H9 (cell line): ENCODE data around the gene STX8. TPM values are rescaled to one million over a fixed set of nuclear protein-coding genes. Genes with fewer than 3 reads are reported as not detected.

Experiments used
- DNase-seq: peaks from one replicate; pipeline ENCODE4 v3.0.0-alpha.2; 2017
- H2AFZ ChIP-seq: one replicate; pipeline ENCODE4 v1.6.1; 2013; ENCODE audit warnings: mild to moderate bottlenecking, low read length, control low read depth, moderate library complexity
- H2AK5ac ChIP-seq: 2 replicates; pipeline ENCODE4 v1.6.1; 2013; ENCODE audit warnings: low read length, control low read depth, mixed read lengths; ENCODE audit not compliant: insufficient read length
- H2BK120ac ChIP-seq: one replicate; pipeline ENCODE4 v1.6.1; 2013; ENCODE audit warnings: low read depth, mild to moderate bottlenecking, low read length, control low read depth, inconsistent platforms; ENCODE audit not compliant: poor library complexity, severe bottlenecking
- H2BK12ac ChIP-seq: 2 replicates; pipeline ENCODE4 v1.6.1; 2013; ENCODE audit warnings: low read length, control low read depth, mixed read lengths, low read depth; ENCODE audit not compliant: insufficient read length
- H2BK15ac ChIP-seq: 2 replicates; pipeline ENCODE4 v1.6.1; 2013; ENCODE audit warnings: low read depth, low read length, control low read depth
- H2BK20ac ChIP-seq: one replicate; pipeline ENCODE4 v1.6.1; 2013; ENCODE audit warnings: low read depth, mild to moderate bottlenecking, low read length, control low read depth, inconsistent platforms; ENCODE audit not compliant: poor library complexity, severe bottlenecking
- H2BK5ac ChIP-seq: 2 replicates; pipeline ENCODE4 v1.6.1; 2013; ENCODE audit warnings: low read length, control low read depth, mixed read lengths; ENCODE audit not compliant: insufficient read length
- H3K14ac ChIP-seq: 2 replicates; pipeline ENCODE4 v1.6.1; 2013; ENCODE audit warnings: low read length, control low read depth; ENCODE audit not compliant: insufficient read depth
- H3K18ac ChIP-seq: 2 replicates; pipeline ENCODE4 v1.6.1; 2013; ENCODE audit warnings: low read depth, mild to moderate bottlenecking, mixed read lengths, low read length, control low read depth; ENCODE audit not compliant: insufficient read length
- H3K23ac ChIP-seq: 2 replicates; pipeline ENCODE4 v1.6.1; 2013; ENCODE audit warnings: low read length, control low read depth, mixed read lengths, low read depth; ENCODE audit not compliant: insufficient read length
- H3K23me2 ChIP-seq: 2 replicates; pipeline ENCODE4 v1.6.1; 2013; ENCODE audit warnings: low read depth, mild to moderate bottlenecking, mixed read lengths, low read length, control low read depth; ENCODE audit not compliant: insufficient read length, poor library complexity, severe bottlenecking
- H3K27ac ChIP-seq: 2 replicates; pipeline ENCODE4 v1.5.1; 2013; ENCODE audit warnings: low read length, control low read depth, mixed read lengths, low read depth; ENCODE audit not compliant: insufficient read length
- H3K27me3 ChIP-seq: 2 replicates; pipeline ENCODE4 v1.6.1; 2013; ENCODE audit warnings: low read length, control low read depth, inconsistent platforms; ENCODE audit not compliant: insufficient read depth
- H3K4ac ChIP-seq: 2 replicates; pipeline ENCODE4 v1.6.1; 2013; ENCODE audit warnings: low read depth, mild to moderate bottlenecking, control low read depth, inconsistent platforms, low read length, moderate library complexity
- H3K4me1 ChIP-seq: 2 replicates; pipeline ENCODE4 v1.6.1; 2013; ENCODE audit warnings: low read length, control low read depth, inconsistent platforms; ENCODE audit not compliant: insufficient read depth
- H3K4me2 ChIP-seq: 2 replicates; pipeline ENCODE4 v1.6.1; 2013; ENCODE audit warnings: low read length, control low read depth, mixed read lengths; ENCODE audit not compliant: insufficient read length, insufficient read depth
- H3K56ac ChIP-seq: 2 replicates; pipeline ENCODE4 v1.6.1; 2013; ENCODE audit warnings: low read depth, mild to moderate bottlenecking, mixed read lengths, low read length, control low read depth; ENCODE audit not compliant: insufficient read length
- H3K79me1 ChIP-seq: 2 replicates; pipeline ENCODE4 v1.6.1; 2013; ENCODE audit warnings: low read depth, mild to moderate bottlenecking, moderate library complexity, low read length, control low read depth, inconsistent platforms; ENCODE audit not compliant: insufficient read depth, poor library complexity, severe bottlenecking
- H3K79me2 ChIP-seq: 2 replicates; pipeline ENCODE4 v1.6.1; 2013; ENCODE audit warnings: low read length, control low read depth, inconsistent platforms; ENCODE audit not compliant: insufficient read depth
- H3K9ac ChIP-seq: 2 replicates; pipeline ENCODE4 v1.6.1; 2013; ENCODE audit warnings: low read length, control low read depth, mixed read lengths; ENCODE audit not compliant: insufficient read length; ENCODE audit errors: extremely low read depth
- H3K9me3 ChIP-seq: one replicate; pipeline ENCODE4 v1.6.1; 2013; ENCODE audit warnings: low read depth, low read length, inconsistent platforms; ENCODE audit not compliant: control insufficient read depth
- H3T11ph ChIP-seq: one replicate; pipeline ENCODE4 v1.6.1; 2013; ENCODE audit warnings: mild to moderate bottlenecking, low read length, control low read depth, inconsistent platforms
- H4K20me1 ChIP-seq: one replicate; pipeline ENCODE4 v1.6.1; 2013; ENCODE audit not compliant: control insufficient read depth, insufficient read length, insufficient read depth
- H4K5ac ChIP-seq: 2 replicates; pipeline ENCODE4 v1.6.1; 2013; ENCODE audit warnings: low read depth, mild to moderate bottlenecking, mixed read lengths, low read length, control low read depth; ENCODE audit not compliant: insufficient read length
- H4K8ac ChIP-seq: replicated peaks from 2 replicates; pipeline ENCODE4 v1.6.1; 2013; ENCODE audit warnings: low read length, control low read depth, mixed read lengths, low read depth; ENCODE audit not compliant: insufficient read length
- H4K91ac ChIP-seq: 2 replicates; pipeline ENCODE4 v1.6.1; 2013; ENCODE audit warnings: low read depth, mild to moderate bottlenecking, moderate library complexity, mixed read lengths, low read length, control low read depth; ENCODE audit not compliant: insufficient read length
- H3K27ac Mint-ChIP-seq, 3 experiments: 2 replicates in 2 of 3; 3 replicates in 1 of 3; pipeline ENCODE4 v1.8.0; 2020 to 2021; ENCODE audit warnings: mixed read lengths in 3 of 3, mild to moderate bottlenecking in 1 of 3, moderate library complexity in 1 of 3
- H3K27me3 Mint-ChIP-seq: 2 replicates; pipeline ENCODE4 v1.8.0; 2021; ENCODE audit warnings: low read depth, mild to moderate bottlenecking, moderate library complexity, mixed read lengths
- H3K36me3 Mint-ChIP-seq, 3 experiments: 2 replicates in 2 of 3; 3 replicates in 1 of 3; pipeline ENCODE4 v1.8.0; 2020 to 2021; ENCODE audit warnings: low read depth in 3 of 3, mixed read lengths in 3 of 3; ENCODE audit not compliant: insufficient read depth in 1 of 3
- H3K4me1 Mint-ChIP-seq, 2 experiments: 2 replicates each; pipeline ENCODE4 v1.8.0; 2020; ENCODE audit warnings: mixed read lengths in 2 of 2
- H3K4me3 Mint-ChIP-seq, 2 experiments: 2 replicates in 1 of 2; 3 replicates in 1 of 2; pipeline ENCODE4 v1.8.0; 2020 to 2021; ENCODE audit warnings: mild to moderate bottlenecking in 2 of 2, mixed read lengths in 2 of 2, moderate library complexity in 1 of 2
- H3K9me3 Mint-ChIP-seq, 2 experiments: 2 replicates in 1 of 2; 3 replicates in 1 of 2; pipeline ENCODE4 v1.8.0; 2020; ENCODE audit warnings: mild to moderate bottlenecking in 2 of 2, mixed read lengths in 2 of 2, moderate library complexity in 1 of 2
- CTCF ChIP-seq: fragments of 200-600 bp; sonication (generic); conservative IDR thresholded peaks from 3 replicates; pipeline ENCODE4 v1.8.0; 2021; ENCODE audit warnings: antibody characterized with exemption, mild to moderate bottlenecking
- WGBS: extraction: QIAGEN DNeasy Blood & Tissue Kit; methylation state at CpG from one replicate; pipeline ENCODE4 v1.1.7; 2013; ENCODE audit warnings: missing lambda C conversion rate, low lambda C conversion rate, mixed read lengths; ENCODE audit not compliant: insufficient read length; ENCODE audit errors: extremely low coverage; 5-methylcytosine and 5-hydroxymethylcytosine counted together
- total RNA-seq: library from RNA; stranded (reverse); gene quantifications from 2 replicates; pipeline ENCODE4 v1.2.1, GENCODE V29; 2021

STX8 gene
- total RNA-seq, 1 experiment from 2014 or later = 55.1 TPM

GRCh38 chr17:9261081-9262012, 314.3 kb downstream of the STX8 start:
- Mint-ChIP-seq H3K27me3 (no peaks in the 10 kb centered on the region), H3K9me3 (no peaks in the 10 kb centered on the region), H3K4me1 (peaks cover 36 to 37% of the 10 kb centered on the region in 2 experiments), H3K36me3 (no peaks in the 10 kb centered on the region), H3K27ac (peak overlapping the region; percentile 57 to 71 (median 58); a peak in 5 of 7 replicates), H3K4me3 (no peak overlapping the region)
- TF ChIP-seq CTCF = no peak
- H4K20me1 ChIP-seq = no peaks in the 10 kb centered on the region
- H2AFZ ChIP-seq = no peak overlapping the region
- H2AK5ac ChIP-seq = no peak overlapping the region
- no peaks in the 10 kb centered on the region for H3K79me2 ChIP-seq
- no peak for DNase-seq
- no peak overlapping the region for H4K91ac ChIP-seq
- no peaks in the 10 kb centered on the region for H3K9me3 ChIP-seq
- WGBS = no CpG with 5 or more reads among the region's 24 CpGs
- no peaks in the 10 kb centered on the region for H3K79me1 ChIP-seq
- no peaks in the 10 kb centered on the region for H3K23me2 ChIP-seq
- no peak overlapping the region for H3K56ac ChIP-seq
- H3K4me2 ChIP-seq = no peak overlapping the region
- no peak overlapping the region for H3K4ac ChIP-seq
- H3K27me3 ChIP-seq = no peaks in the 10 kb centered on the region
- no peak overlapping the region for H2BK12ac ChIP-seq
- H2BK15ac ChIP-seq = no peak overlapping the region
- no peak overlapping the region for H4K8ac ChIP-seq
- no peak overlapping the region for H2BK5ac ChIP-seq
- no peaks in the 10 kb centered on the region; the same call in 1 of the 2 replicates for H3K4me1 ChIP-seq
- H4K5ac ChIP-seq = no peak overlapping the region
- no peak overlapping the region for H2BK20ac ChIP-seq
- H3T11ph ChIP-seq = no peak overlapping the region
- no peak overlapping the region for H3K27ac ChIP-seq
- H3K9ac ChIP-seq = no peak overlapping the region
- H3K23ac ChIP-seq = no peak overlapping the region
- H3K14ac ChIP-seq = no peak overlapping the region
- no peak overlapping the region for H2BK120ac ChIP-seq
- H3K18ac ChIP-seq = no peak overlapping the region
